ENCODE data around the gene HOXA2.
A peak's percentile ranks its signal among the peaks of the same experiment; 100 is the strongest.

The HOXA2 gene

GRCh38 chr7:27101957-27102580 lies 414 bp downstream of the HOXA2 start:
- Mint-ChIP-seq H3K27ac (no peak overlapping the region), H3K36me3 (ENCODE audit: low read depth) (peaks cover 10% of the 10 kb centered on the region)

GRCh38 chr7:27101171-27101956 lies 1.1 kb downstream of the HOXA2 start:
- H3K4me1 Mint-ChIP-seq (ENCODE audit: low read depth): peaks cover 32% of the 10 kb centered on the region
- peaks cover 10% of the 10 kb centered on the region for H3K36me3 Mint-ChIP-seq (ENCODE audit: low read depth)
- peaks cover 85% of the 10 kb centered on the region for H3K27me3 Mint-ChIP-seq
- no peaks in the 10 kb centered on the region for H3K9me3 Mint-ChIP-seq
- no peak overlapping the region for H3K27ac Mint-ChIP-seq
- no peak overlapping the region for H3K4me3 Mint-ChIP-seq

More at GRCh38 chr7:27101957-27102580, 414 bp downstream of the HOXA2 start:
- peaks cover 30% of the 10 kb centered on the region for H3K4me1 Mint-ChIP-seq (ENCODE audit: low read depth)
- H3K9me3 Mint-ChIP-seq: no peaks in the 10 kb centered on the region
- H3K4me3 Mint-ChIP-seq: no peak overlapping the region
- peaks cover 84% of the 10 kb centered on the region for H3K27me3 Mint-ChIP-seq

GRCh38 chr7:27100694-27101170 lies 1.8 kb downstream of the HOXA2 start:
- Mint-ChIP-seq H3K4me1 (ENCODE audit: low read depth) (peaks cover 34% of the 10 kb centered on the region), H3K4me3 (no peak overlapping the region), H3K36me3 (ENCODE audit: low read depth) (peaks cover 10% of the 10 kb centered on the region), H3K27me3 (peaks cover 85% of the 10 kb centered on the region), H3K9me3 (no peaks in the 10 kb centered on the region), H3K27ac (no peak overlapping the region)

- Mint-ChIP-seq H3K4me3 (no peak overlapping the region), H3K27me3 (peaks cover 85% of the 10 kb centered on the region), H3K9me3 (no peaks in the 10 kb centered on the region), H3K36me3 (ENCODE audit: low read depth) (peaks cover 10% of the 10 kb centered on the region), H3K27ac (no peak overlapping the region), H3K4me1 (ENCODE audit: low read depth) (peaks cover 44% of the 10 kb centered on the region)
Measured at GRCh38 chr7:27099453-27100370, 2.8 kb downstream of the HOXA2 start.

DNA sequence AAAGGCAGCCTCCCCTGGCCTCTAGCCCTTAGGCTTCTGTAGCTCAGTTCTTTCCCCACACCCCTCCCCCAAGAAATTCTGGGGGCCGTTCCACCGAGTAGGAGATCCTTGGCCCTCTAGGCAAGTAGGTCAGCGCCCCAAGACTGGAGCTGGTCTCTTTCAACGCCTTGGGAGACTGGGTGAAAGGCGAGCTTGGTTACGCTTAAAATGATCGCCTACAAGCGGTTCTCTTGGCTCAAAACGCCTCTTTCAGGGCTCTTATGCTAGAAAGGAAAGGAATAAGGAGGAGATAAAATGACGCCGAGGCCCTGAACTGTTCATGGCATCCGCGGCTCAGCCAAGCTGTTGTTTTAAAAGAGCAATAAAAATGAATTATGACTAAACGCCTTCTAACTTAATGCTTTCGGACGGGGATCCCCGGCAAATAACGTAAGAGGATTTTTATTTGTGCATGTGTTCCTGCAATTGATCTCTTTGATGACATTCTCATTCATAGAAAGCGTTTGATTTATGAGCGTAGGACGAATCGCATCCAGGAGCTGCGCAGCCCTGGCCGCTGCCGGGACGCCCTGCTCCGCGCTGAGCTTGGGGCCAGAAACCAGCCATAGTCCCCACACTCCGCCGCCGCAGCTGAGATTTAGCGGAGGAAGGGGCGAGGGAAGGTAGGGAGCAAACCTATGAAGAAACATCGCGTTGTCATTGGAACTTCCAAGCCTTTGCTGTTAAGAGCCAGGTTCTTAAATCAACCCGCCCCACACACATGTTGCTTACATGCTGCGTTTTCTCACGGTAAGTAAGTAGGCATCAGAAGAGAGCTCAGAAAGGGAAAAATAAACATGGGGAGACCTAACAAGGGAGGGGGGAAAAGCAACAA lies 3.7 kb downstream of the HOXA2 start:
- H3K4me3 Mint-ChIP-seq: no peak overlapping the region
- no peaks in the 10 kb centered on the region for H3K9me3 Mint-ChIP-seq
- peaks cover 8% of the 10 kb centered on the region for H3K36me3 Mint-ChIP-seq (ENCODE audit: low read depth)
- H3K27ac Mint-ChIP-seq: no peak overlapping the region
- peaks cover 47% of the 10 kb centered on the region for H3K4me1 Mint-ChIP-seq (ENCODE audit: low read depth)
- peaks cover 85% of the 10 kb centered on the region for H3K27me3 Mint-ChIP-seq

GRCh38 chr7:27097686-27098577 lies 4.6 kb downstream of the HOXA2 start:
- H3K4me1 Mint-ChIP-seq (ENCODE audit: low read depth): peaks cover 44% of the 10 kb centered on the region
- H3K36me3 Mint-ChIP-seq (ENCODE audit: low read depth): peaks cover 7% of the 10 kb centered on the region
- H3K4me3 Mint-ChIP-seq: peak overlapping the region; percentile 82

DNA sequence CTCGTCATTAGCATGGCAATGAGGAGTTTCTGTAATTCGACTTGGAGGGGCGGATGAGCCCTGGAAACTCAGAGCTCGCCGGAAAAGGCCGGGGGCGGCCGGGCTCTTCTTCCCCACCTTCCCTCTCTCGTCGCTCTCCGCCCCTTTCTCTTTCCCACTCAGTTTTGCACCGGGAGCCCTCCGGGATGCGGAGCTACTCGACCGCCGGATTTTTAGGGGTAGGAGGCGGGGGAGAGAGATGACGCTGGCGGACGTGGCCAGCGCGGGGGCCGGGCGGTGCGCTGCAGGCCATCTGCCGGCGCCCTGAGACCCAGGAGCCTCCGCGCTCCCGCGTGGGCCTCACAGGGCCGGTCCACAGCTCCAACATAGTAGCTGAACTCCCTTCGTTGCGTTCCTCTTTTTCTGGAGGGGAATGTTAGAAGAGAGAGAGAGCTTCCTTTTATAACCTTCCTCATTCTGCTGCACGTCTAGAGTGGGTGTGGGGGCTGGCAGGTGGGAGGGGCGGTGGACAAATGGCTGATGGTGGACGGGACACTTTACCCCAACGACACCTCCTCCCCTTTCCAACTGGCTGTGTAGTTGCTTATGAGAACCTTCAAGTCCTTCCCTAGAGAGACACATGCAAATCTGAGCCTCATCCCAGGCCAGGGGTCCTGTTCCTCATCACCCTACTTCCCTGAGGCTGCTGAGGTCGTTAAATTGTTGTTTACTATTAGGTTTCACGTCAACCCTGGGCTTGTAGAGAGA lies 5.5 kb downstream of the HOXA2 start:
- Mint-ChIP-seq H3K27me3 (peaks cover 85% of the 10 kb centered on the region), H3K4me1 (ENCODE audit: low read depth) (peaks cover 36% of the 10 kb centered on the region), H3K4me3 (peak overlapping the region; percentile 82), H3K9me3 (no peaks in the 10 kb centered on the region), H3K27ac (no peak overlapping the region), H3K36me3 (ENCODE audit: low read depth) (peaks cover 7% of the 10 kb centered on the region)

More at GRCh38 chr7:27097686-27098577, 4.6 kb downstream of the HOXA2 start:
- Mint-ChIP-seq H3K9me3 (no peaks in the 10 kb centered on the region), H3K27me3 (peaks cover 83% of the 10 kb centered on the region), H3K27ac (no peak overlapping the region)

GRCh38 chr7:27095897-27096767 lies 6.4 kb downstream of the HOXA2 start, which contains the start of gene HOXA1:
HOXA1 (minus strand) TSS chr7:27096000; CDS start chr7:27095912, 88 bp downstream.
- Mint-ChIP-seq H3K4me3 (peak within 1 kb of the TSS; percentile 82), H3K27ac (no peak within 1 kb of the TSS), H3K36me3 (ENCODE audit: low read depth) (peaks cover 7% of the 10 kb centered on the region), H3K9me3 (no peaks in the 10 kb centered on the region), H3K4me1 (ENCODE audit: low read depth) (peaks cover 32% of the 10 kb centered on the region), H3K27me3 (peaks cover 85% of the 10 kb centered on the region)

DNA sequence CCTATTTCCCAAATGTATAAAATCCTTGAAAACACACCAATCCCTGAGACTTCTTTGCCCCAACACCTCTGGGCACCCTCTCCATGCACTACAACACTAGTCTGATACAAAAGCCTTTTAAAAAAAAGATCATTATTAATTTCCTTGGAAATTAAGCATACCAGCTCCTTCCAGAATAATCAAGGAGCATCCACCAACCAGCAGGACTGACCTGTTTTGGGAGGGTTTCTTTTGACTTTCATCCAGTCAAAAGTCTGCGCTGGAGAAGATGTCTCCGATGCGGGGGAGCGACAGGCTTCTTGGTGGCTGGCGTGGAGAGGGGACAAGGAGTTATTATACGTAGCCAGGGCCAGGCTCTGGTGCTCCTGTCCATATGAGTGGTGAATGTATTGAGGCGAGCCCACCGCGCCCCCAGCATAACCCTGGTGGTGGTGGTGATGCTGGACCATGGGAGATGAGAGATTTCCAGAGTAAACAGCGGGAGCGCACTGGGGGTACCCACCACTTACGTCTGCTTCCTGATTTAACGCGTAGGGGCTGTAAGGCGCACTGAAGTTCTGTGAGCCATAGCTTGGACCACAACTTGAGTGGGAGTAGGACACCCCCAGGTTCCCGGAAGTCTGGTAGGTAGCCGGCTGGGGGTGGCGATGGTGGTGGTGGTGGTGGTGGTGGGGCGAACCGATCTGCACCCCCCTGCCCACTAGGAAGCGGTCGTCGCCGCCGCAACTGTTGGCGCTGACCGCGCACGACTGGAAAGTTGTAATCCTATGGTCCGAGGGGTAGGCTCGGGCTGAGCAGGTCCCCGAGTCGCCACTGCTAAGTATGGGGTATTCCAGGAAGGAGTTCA lies 7.2 kb downstream of the HOXA2 start:
- Mint-ChIP-seq H3K9me3 (no peaks in the 10 kb centered on the region), H3K4me1 (ENCODE audit: low read depth) (peaks cover 32% of the 10 kb centered on the region), H3K27ac (no peak overlapping the region), H3K36me3 (ENCODE audit: low read depth) (peaks cover 1% of the 10 kb centered on the region), H3K27me3 (peaks cover 85% of the 10 kb centered on the region), H3K4me3 (peak overlapping the region; percentile 82)

- Mint-ChIP-seq H3K4me3 (peak overlapping the region; percentile 82), H3K4me1 (ENCODE audit: low read depth) (peaks cover 32% of the 10 kb centered on the region), H3K36me3 (ENCODE audit: low read depth) (no peaks in the 10 kb centered on the region), H3K9me3 (no peaks in the 10 kb centered on the region), H3K27me3 (peaks cover 85% of the 10 kb centered on the region), H3K27ac (no peak overlapping the region)
Measured at GRCh38 chr7:27094304-27095049, 8.0 kb downstream of the HOXA2 start.
